Measurements from ENCODE around the gene ZNF219. TPM values are rescaled to one million over a fixed set of nuclear protein-coding genes. Genes with fewer than 3 reads are reported as not detected.

Gene ZNF219
- total RNA-seq, 1 experiment from 2014 or later: 19.9 TPM

DNA sequence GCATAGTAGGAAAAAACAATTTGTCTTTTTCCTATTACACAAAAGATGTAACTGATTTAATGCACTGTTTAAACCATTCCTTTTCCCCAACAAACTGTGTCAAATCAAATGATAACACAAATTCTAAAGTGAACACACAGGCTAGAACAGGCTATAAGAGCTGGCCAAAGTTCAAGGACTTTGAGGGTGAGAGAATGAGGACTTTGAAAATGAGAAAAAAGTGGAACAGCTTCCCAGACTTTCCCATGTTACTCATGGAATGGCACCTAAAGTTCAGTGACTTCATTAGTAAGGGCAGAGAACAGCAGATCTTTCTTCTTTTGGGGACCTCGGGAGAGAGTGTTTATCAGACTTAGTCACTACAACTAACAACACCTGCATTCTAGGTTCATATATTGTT is 25.0 kb upstream of the ZNF219 start:
- POLR2A ChIA-PET: no interaction called here
- Histone ChIP-seq H3K4me3 (ENCODE audit: low read depth in 2 of 2, low read length in 2 of 2) (no peak overlapping the region), H3K4me1 (ENCODE audit: control insufficient read depth, insufficient read depth, low read length) (no peaks in the 10 kb centered on the region), H3K9me3 (ENCODE audit: control insufficient read depth, insufficient read depth, low read depth, low read length) (no peaks in the 10 kb centered on the region), H3K36me3 (ENCODE audit: control insufficient read depth, insufficient read depth, low read length) (no peaks in the 10 kb centered on the region), H3K27me3 (ENCODE audit: control insufficient read depth, insufficient read depth, low read length) (0 out of 2 replicates have a peak, but pooled peaks cover 2% of the 10 kb centered on the region), H3K27ac (ENCODE audit: low read length) (no peak overlapping the region)
- no peak for TF ChIP-seq POLR2AphosphoS5 (IDR thresholded peaks at IDR 0.05; ENCODE audit: low read depth, low read length)
- no peak for TF ChIP-seq TCF7L2 (IDR thresholded peaks at IDR 0.05; ENCODE audit: low read depth, low read length)
- no peak for TF ChIP-seq REST (IDR thresholded peaks at IDR 0.05; ENCODE audit: insufficient read depth in 1 of 2, low read depth in 2 of 2, low read length in 1 of 2)
- TF ChIP-seq CTCF (IDR thresholded peaks at IDR 0.05): no peak
- no peak for TF ChIP-seq SIN3A (IDR thresholded peaks at IDR 0.05; ENCODE audit: borderline replicate concordance, insufficient read depth, low read depth, low read length)
- intact Hi-C loops (cut with micrococcal nuclease; ENCODE audit: unreplicated experiment): no loop called here
- no TSS peak for BruUV-seq (replicated peaks)
- CTCF ChIA-PET: no interaction called here
- DNase-seq (ENCODE audit: low read depth, low spot score) (no peak), ATAC-seq (no peak)
- in situ Hi-C loops (cut with HindIII; ENCODE audit: low pct_unique_long_range_greater_than_20kb, low sequenced_read_pairs): no loop called here

- POLR2A ChIA-PET: no interaction called here
Measured at GRCh38 chr14:21121122-21121521, 22.7 kb upstream of the ZNF219 start.

More at GRCh38 chr14:21121122-21121521, 22.7 kb upstream of the ZNF219 start:
- intact Hi-C loops (cut with micrococcal nuclease; ENCODE audit: unreplicated experiment): no loop called here
- CTCF ChIA-PET: interaction anchor here (0.7 kb wide), 1 partner anchor 16 kb away, joined by 5 read pairs; no protein-coding TSS in a partner anchor
- BruUV-seq (replicated peaks): no TSS peak
- Histone ChIP-seq H3K4me3 (ENCODE audit: low read depth in 2 of 2, low read length in 2 of 2) (no peak overlapping the region), H3K4me1 (ENCODE audit: control insufficient read depth, insufficient read depth, low read length) (no peaks in the 10 kb centered on the region), H3K36me3 (ENCODE audit: control insufficient read depth, insufficient read depth, low read length) (no peaks in the 10 kb centered on the region), H3K9me3 (ENCODE audit: control insufficient read depth, insufficient read depth, low read depth, low read length) (no peaks in the 10 kb centered on the region), H3K27ac (ENCODE audit: low read length) (no peak overlapping the region), H3K27me3 (ENCODE audit: control insufficient read depth, insufficient read depth, low read length) (0 out of 2 replicates have a peak, but pooled peaks cover 2% of the 10 kb centered on the region)
- no peak for TF ChIP-seq TCF7L2 (IDR thresholded peaks at IDR 0.05; ENCODE audit: low read depth, low read length)
- TF ChIP-seq SIN3A (IDR thresholded peaks at IDR 0.05; ENCODE audit: borderline replicate concordance, insufficient read depth, low read depth, low read length): no peak
- no peak for TF ChIP-seq POLR2AphosphoS5 (IDR thresholded peaks at IDR 0.05; ENCODE audit: low read depth, low read length)
- TF ChIP-seq REST (IDR thresholded peaks at IDR 0.05; ENCODE audit: insufficient read depth in 1 of 2, low read depth in 2 of 2, low read length in 1 of 2): no peak
- no peak for TF ChIP-seq CTCF (IDR thresholded peaks at IDR 0.05)
- DNase-seq (ENCODE audit: low read depth, low spot score) (no peak), ATAC-seq (no peak)
- in situ Hi-C loops (cut with HindIII; ENCODE audit: low pct_unique_long_range_greater_than_20kb, low sequenced_read_pairs): no loop called here

All from Panc1 (cell line).